D721Med (cell line): ENCODE measurements around the gene DDX20.
"Not testable (repeated sequence)": the region's sequence is repeated elsewhere in the genome, so short reads cannot be mapped to it uniquely, and the experiment has no call there.

Experiments used
- DNase-seq: peaks from one replicate; pipeline ENCODE4 v3.0.0; 2011; ENCODE audit warnings: low spot score; ENCODE audit not compliant: insufficient read length
- FAIRE-seq: peaks from 2 replicates; lab custom pipeline; 2011; peaks lifted over from hg19 to GRCh38; lab: Jason Lieb, UNC
- CTCF ChIP-seq: IDR thresholded peaks from 2 replicates; pipeline ENCODE4 v1.5.1; 2012; ENCODE audit warnings: mild to moderate bottlenecking, control low read depth; ENCODE audit not compliant: insufficient read depth; ENCODE audit errors: missing control alignments

The DDX20 gene

GRCh38 chr1:111736548-111737215 is 19.0 kb upstream of the DDX20 start:
- DNase-seq = no peak
- TF ChIP-seq CTCF = no peak
- FAIRE-seq = no peak

GRCh38 chr1:111737216-111738132 is 18.2 kb upstream of the DDX20 start:
- TF ChIP-seq CTCF = no peak
- FAIRE-seq = no peak
- DNase-seq = no peak

GRCh38 chr1:111738133-111738435 is 17.6 kb upstream of the DDX20 start:
- FAIRE-seq = no peak
- no peak for TF ChIP-seq CTCF

GRCh38 chr1:111738436-111739193 is 17.1 kb upstream of the DDX20 start:
- DNase-seq (no peak), FAIRE-seq (no peak)
- no peak for TF ChIP-seq CTCF

More at GRCh38 chr1:111738133-111738435, 17.6 kb upstream of the DDX20 start:
- no peak for DNase-seq

- no peak for TF ChIP-seq CTCF
- DNase-seq = peak; percentile 44
- no peak for FAIRE-seq
Observed at GRCh38 chr1:111739194-111739924, 16.3 kb upstream of the DDX20 start, which contains the start of gene INKA2. Gene INKA2, minus strand, starts transcription at chr1:111739395. Its CDS starts 153 bp downstream, at chr1:111739242.

GRCh38 chr1:111739925-111740765 is 15.6 kb upstream of the DDX20 start:
- DNase-seq = no peak
- no peak for FAIRE-seq
- TF ChIP-seq CTCF = no peak

GRCh38 chr1:111742292-111742691 is 13.4 kb upstream of the DDX20 start:
- not testable (repeated sequence) for FAIRE-seq, DNase-seq
